ENCODE data around the gene FZD10.

- TF ChIP-seq EZH2 (IDR thresholded peaks at IDR 0.05; ENCODE audit: low read length) (no peak), CTCF (optimal IDR thresholded peaks at IDR 0.05 in 1 of 3, IDR thresholded peaks at IDR 0.05 in 1 of 3, conservative IDR thresholded peaks at IDR 0.05 in 1 of 3; ENCODE audit: extremely low read depth in 1 of 3, insufficient read depth in 2 of 3, low read length in 3 of 3) (no peak)
These were observed 47.3 kb upstream of the FZD10 start for GRCh38 chr12:130114952-130115351.

Data from keratinocyte (primary cell).